Body of pancreas (tissue), 4 donors: ENCODE results near the gene ENOX2.

Experiments used
- POLR2A ChIP-seq, 3 donors: fragments of 450-650 bp; IDR thresholded peaks; one replicate each; pipeline ENCODE4 v1.6.1; 2016; ENCODE audit warnings: antibody characterized with exemption in 3 of 3, mild to moderate bottlenecking in 2 of 3
- TF ChIP-seq, protein P1 (sequence below), 7 experiments: fragments of 450-650 bp in 4 of 7; fragments of 200-600 bp in 3 of 7; sonication (generic) in 3 of 7; IDR thresholded peaks; one replicate each; pipeline ENCODE4 v1.5.1; 2016 to 2019; ENCODE audit warnings: antibody characterized with exemption in 7 of 7

DNA sequence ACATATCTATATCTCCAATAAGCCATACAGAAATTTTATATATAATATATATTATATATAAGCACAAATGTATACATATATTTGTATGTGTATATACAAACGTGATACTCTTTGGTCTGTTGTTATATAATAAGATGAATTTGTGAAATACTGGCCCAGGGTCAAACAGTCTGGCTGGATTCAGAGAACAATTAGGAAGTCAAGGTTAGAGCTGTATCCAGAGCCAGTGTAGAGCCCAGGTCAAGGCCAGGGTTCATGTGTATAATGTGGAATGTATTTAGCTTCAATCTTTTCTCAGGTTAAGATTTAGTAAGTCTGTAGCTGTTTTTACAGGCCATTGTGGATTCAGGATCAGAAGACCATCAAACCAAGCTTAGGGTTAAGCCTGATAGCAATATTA lies 3.8 kb upstream of the ENOX2 start:
- TF ChIP-seq, protein P1, sequence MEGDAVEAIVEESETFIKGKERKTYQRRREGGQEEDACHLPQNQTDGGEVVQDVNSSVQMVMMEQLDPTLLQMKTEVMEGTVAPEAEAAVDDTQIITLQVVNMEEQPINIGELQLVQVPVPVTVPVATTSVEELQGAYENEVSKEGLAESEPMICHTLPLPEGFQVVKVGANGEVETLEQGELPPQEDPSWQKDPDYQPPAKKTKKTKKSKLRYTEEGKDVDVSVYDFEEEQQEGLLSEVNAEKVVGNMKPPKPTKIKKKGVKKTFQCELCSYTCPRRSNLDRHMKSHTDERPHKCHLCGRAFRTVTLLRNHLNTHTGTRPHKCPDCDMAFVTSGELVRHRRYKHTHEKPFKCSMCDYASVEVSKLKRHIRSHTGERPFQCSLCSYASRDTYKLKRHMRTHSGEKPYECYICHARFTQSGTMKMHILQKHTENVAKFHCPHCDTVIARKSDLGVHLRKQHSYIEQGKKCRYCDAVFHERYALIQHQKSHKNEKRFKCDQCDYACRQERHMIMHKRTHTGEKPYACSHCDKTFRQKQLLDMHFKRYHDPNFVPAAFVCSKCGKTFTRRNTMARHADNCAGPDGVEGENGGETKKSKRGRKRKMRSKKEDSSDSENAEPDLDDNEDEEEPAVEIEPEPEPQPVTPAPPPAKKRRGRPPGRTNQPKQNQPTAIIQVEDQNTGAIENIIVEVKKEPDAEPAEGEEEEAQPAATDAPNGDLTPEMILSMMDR (IDR thresholded peaks at IDR 0.05): no peak
- no peak for TF ChIP-seq POLR2A (IDR thresholded peaks at IDR 0.05)
